Measurements from ENCODE around the gene DZIP1.

- TF ChIP-seq CTCF (IDR thresholded peaks at IDR 0.05) (no peak), TEAD4 (CRISPR knock-in tag; IDR thresholded peaks at IDR 0.05) (no peak), AFF4 (CRISPR knock-in tag; IDR thresholded peaks at IDR 0.05; ENCODE audit: borderline replicate concordance) (no peak), ZNF121 (CRISPR knock-in tag; IDR thresholded peaks at IDR 0.05) (no peak)
Measured at GRCh38 chr13:95615539-95615938, 29.0 kb downstream of the DZIP1 start.
